Smooth muscle cell (in vitro differentiated cells): Measurements from ENCODE around the gene ZFP92. TPM values are rescaled to one million over a fixed set of nuclear protein-coding genes. Genes with fewer than 3 reads are reported as not detected.
A peak's percentile ranks its signal among the peaks of the same experiment; 100 is the strongest.

ENCODE experiments used
- DNase-seq: peaks from one replicate; lab custom pipeline; 2025; ENCODE audit not compliant: unreplicated experiment; lab: John Stamatoyannopoulos, UW
- H2AFZ ChIP-seq: fragments of 200-600 bp; sonication (generic); 2 replicates; pipeline ENCODE4 v1.6.0; 2016; ENCODE audit warnings: antibody characterized with exemption, low read depth, mild to moderate bottlenecking
- H3F3A ChIP-seq: fragments of 200-600 bp; sonication (generic); 2 replicates; pipeline ENCODE4 v1.6.0; 2017; ENCODE audit warnings: antibody characterized with exemption, low read depth
- H3K27ac ChIP-seq: fragments of 200-600 bp; sonication (generic); 2 replicates; pipeline ENCODE4 v1.5.1; 2016; ENCODE audit warnings: low read depth, mild to moderate bottlenecking
- H3K27me3 ChIP-seq: fragments of 200-600 bp; sonication (generic); 2 replicates; pipeline ENCODE4 v1.6.1; 2016; ENCODE audit warnings: low read depth, mild to moderate bottlenecking
- H3K36me3 ChIP-seq: fragments of 200-600 bp; sonication (generic); 2 replicates; pipeline ENCODE4 v1.5.1; 2016; ENCODE audit warnings: low read depth
- H3K4me1 ChIP-seq: fragments of 200-600 bp; sonication (generic); 2 replicates; pipeline ENCODE4 v1.5.1; 2016; ENCODE audit warnings: low read depth
- H3K4me2 ChIP-seq: fragments of 200-600 bp; sonication (generic); 2 replicates; pipeline ENCODE4 v1.6.0; 2016; ENCODE audit warnings: mild to moderate bottlenecking
- H3K4me3 ChIP-seq: fragments of 200-600 bp; sonication (generic); 2 replicates; pipeline ENCODE4 v1.5.1; 2016; ENCODE audit warnings: mild to moderate bottlenecking
- H3K79me2 ChIP-seq: fragments of 200-600 bp; sonication (generic); 2 replicates; pipeline ENCODE4 v1.6.0; 2016; ENCODE audit warnings: low read depth, mild to moderate bottlenecking
- H3K9ac ChIP-seq: fragments of 200-600 bp; sonication (generic); 2 replicates; pipeline ENCODE4 v1.6.0; 2016; ENCODE audit warnings: low read depth
- H3K9me3 ChIP-seq: fragments of 200-600 bp; sonication (generic); replicated peaks from 2 replicates; pipeline ENCODE4 v1.5.1; 2016; ENCODE audit warnings: low read depth
- H4K20me1 ChIP-seq: fragments of 200-600 bp; sonication (generic); 2 replicates; pipeline ENCODE4 v1.6.0; 2016; ENCODE audit warnings: low read depth
- CTCF ChIP-seq: fragments of 200-600 bp; sonication (generic); IDR thresholded peaks from 2 replicates; pipeline ENCODE4 v1.5.1; 2017; ENCODE audit warnings: borderline replicate concordance, mild to moderate bottlenecking, antibody characterized with exemption; ENCODE audit not compliant: insufficient read depth, poor library complexity, severe bottlenecking
- whole genome bisulfite sequencing: methylation state at CpG from one replicate; pipeline ENCODE4 v1.1.7; 2016; ENCODE audit warnings: low lambda C conversion rate; 5-methylcytosine and 5-hydroxymethylcytosine counted together
- polyA plus RNA-seq: library from polyadenylated mRNA; unstranded; fragments of >200 nt; fragmentation: Nextera tagmentation; extraction: Ambion mirVana; gene quantifications from 2 replicates; pipeline ENCODE4 v1.2.1, GENCODE V29; 2016
- total RNA-seq: library from RNA; depleted of rRNA; stranded (reverse); fragments of >200 nt; gene quantifications from 2 replicates; pipeline ENCODE4 v1.2.3, GENCODE V29; 2014

Gene ZFP92
- total and polyA plus RNA-seq, 2 experiments from 2014 or later = 0.73 to 1.3 TPM

DNA sequence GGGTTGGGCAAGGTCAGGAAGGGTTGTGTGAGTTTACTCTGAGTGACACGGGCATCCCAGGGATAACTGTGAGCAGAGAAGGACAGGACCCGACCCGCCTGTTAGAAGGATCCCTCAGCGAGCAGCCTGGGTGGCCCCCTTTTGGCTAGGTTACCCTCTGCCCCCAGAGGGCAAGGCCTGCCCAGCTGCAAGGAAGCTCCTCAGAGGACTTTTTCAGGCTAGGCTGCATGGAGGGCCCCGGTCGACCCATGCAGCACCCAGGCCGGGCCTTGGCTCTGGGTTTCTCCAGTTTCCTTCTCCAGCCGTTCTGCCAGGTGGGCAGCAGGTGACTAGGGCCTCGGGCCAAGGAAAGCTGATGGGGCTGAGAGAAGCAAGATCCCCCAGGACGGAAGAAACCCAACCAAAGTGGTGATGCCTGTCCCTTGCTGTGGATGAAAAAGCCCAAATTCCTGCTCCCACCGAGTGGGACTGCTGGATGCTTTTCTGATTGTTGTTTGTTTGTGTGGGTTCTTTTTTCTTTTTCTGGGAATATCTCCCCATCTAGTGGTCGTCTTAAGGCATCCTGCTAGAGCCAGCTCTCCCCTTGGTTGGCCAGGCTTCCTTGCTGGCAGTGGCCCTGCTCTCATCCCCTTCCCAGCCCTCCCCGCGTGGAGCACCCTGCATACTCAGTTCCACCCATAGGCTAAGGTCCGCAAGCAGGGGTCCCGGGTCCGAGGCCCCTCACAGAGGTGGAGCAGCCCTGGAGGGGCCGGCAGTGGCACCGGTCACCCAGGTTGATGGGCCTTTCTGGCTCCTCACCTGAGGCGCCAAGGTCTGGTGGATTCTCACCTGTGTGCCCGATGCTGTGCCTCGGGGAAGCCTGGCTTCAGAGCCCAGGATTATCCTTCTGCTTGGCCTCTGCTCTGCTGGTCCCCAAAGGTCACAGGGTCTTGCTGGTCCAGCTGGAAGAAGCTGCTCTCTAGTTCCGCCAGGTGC, 1.8 kb downstream of the ZFP92 start:
- no peak overlapping the region for H3K27ac ChIP-seq
- no peaks in the 10 kb centered on the region for H3K27me3 ChIP-seq
- no peaks in the 10 kb centered on the region for H3K4me1 ChIP-seq
- no peak overlapping the region for H3K4me3 ChIP-seq
- H3F3A ChIP-seq = no peaks in the 10 kb centered on the region
- WGBS = 79% methylated on average over 23 of the region's 23 CpGs
- no peak overlapping the region for H3K4me2 ChIP-seq
- DNase-seq = no peak
- H3K36me3 ChIP-seq = no peaks in the 10 kb centered on the region
- H3K9ac ChIP-seq = no peak overlapping the region
- H2AFZ ChIP-seq = no peak overlapping the region
- no peaks in the 10 kb centered on the region for H4K20me1 ChIP-seq
- peak; percentile 10 for TF ChIP-seq CTCF
- no peaks in the 10 kb centered on the region for H3K9me3 ChIP-seq
- no peaks in the 10 kb centered on the region for H3K79me2 ChIP-seq

- H3K9me3 ChIP-seq = no peaks in the 10 kb centered on the region
- no peak for TF ChIP-seq CTCF
- H3K9ac ChIP-seq = no peak overlapping the region
- H3K36me3 ChIP-seq = no peaks in the 10 kb centered on the region
- no peak for DNase-seq
- H3F3A ChIP-seq = no peaks in the 10 kb centered on the region
- H2AFZ ChIP-seq = no peak overlapping the region
- WGBS = 80% methylated on average over 11 of the region's 11 CpGs
- no peaks in the 10 kb centered on the region for H3K27me3 ChIP-seq
- no peaks in the 10 kb centered on the region for H4K20me1 ChIP-seq
- H3K4me3 ChIP-seq = no peak overlapping the region
- H3K79me2 ChIP-seq = no peaks in the 10 kb centered on the region
- no peak overlapping the region for H3K27ac ChIP-seq
- no peak overlapping the region for H3K4me2 ChIP-seq
- H3K4me1 ChIP-seq = no peaks in the 10 kb centered on the region
Observed at GRCh38 chrX:153413731-153414130, 2.5 kb downstream of the ZFP92 start.

DNA sequence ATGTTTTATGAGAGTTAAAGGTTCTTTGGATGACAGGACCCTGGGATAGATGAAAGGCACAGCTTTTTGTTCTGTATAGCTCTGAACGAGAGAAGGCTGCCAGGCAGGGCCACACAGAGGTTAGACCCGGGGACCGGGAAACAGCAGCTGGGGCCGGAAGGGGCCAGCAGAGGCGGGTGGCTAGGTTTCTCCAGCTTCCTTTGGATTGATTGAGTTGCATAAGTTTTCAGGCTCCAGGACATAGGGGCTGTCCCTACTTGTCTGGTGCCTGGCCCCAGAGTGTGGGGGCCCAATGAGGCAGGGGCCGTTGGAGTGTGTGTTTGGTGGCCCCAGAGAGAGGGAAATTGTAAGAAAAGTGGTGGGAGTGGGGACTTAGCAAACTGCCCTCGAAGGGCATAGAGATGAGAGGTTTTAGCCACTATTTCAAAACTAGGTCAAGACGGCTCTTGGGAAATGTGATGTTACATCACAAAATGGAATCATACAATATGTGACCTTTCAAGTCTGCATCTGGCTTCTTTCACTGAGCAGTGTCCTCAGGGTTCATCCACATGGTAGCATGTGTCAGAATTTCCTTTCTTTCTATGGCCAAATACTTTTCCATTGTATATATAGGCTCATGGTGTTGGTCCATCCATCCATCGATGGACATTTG, 3.7 kb downstream of the ZFP92 start:
- no peaks in the 10 kb centered on the region for H4K20me1 ChIP-seq
- H3K9me3 ChIP-seq = no peaks in the 10 kb centered on the region
- no peak overlapping the region for H3K4me2 ChIP-seq
- WGBS = 58% methylated on average over 9 of the region's 9 CpGs
- H3K27me3 ChIP-seq = no peaks in the 10 kb centered on the region
- no peak for DNase-seq
- H3K9ac ChIP-seq = no peak overlapping the region
- H3K27ac ChIP-seq = no peak overlapping the region
- no peaks in the 10 kb centered on the region for H3K79me2 ChIP-seq
- TF ChIP-seq CTCF = no peak
- H3F3A ChIP-seq = no peaks in the 10 kb centered on the region
- H3K36me3 ChIP-seq = no peaks in the 10 kb centered on the region
- H2AFZ ChIP-seq = no peak overlapping the region
- H3K4me1 ChIP-seq = no peaks in the 10 kb centered on the region
- H3K4me3 ChIP-seq = no peak overlapping the region
